Measurements from ENCODE around the gene CD3E. TPM values are rescaled to one million over a fixed set of nuclear protein-coding genes. Genes with fewer than 3 reads are reported as not detected.

Gene CD3E
- total and polyA plus RNA-seq, 2 of the 8 experiments (the other 6 are each of a cell fraction or from before 2014, with no cell fraction given), result not detected

- TF ChIP-seq RAD21 (IDR thresholded peaks at IDR 0.05 in 1 of 2, conservative IDR thresholded peaks at IDR 0.05 in 1 of 2; ENCODE audit: low read depth in 2 of 2, low read length in 2 of 2) (no peak), JUND (IDR thresholded peaks at IDR 0.05; ENCODE audit: low read length) (no peak), SIX5 (IDR thresholded peaks at IDR 0.05; ENCODE audit: low read depth, low read length) (no peak), SP2 (IDR thresholded peaks at IDR 0.05; ENCODE audit: low read length) (no peak), HDAC6 (IDR thresholded peaks at IDR 0.05; ENCODE audit: low read depth, low read length) (no peak), CTCF (IDR thresholded peaks at IDR 0.05; ENCODE audit: control extremely low read depth in 1 of 3, insufficient read depth in 1 of 3, low read depth in 1 of 3, low read length in 3 of 3) (no peak)
These were observed 30.3 kb upstream of the CD3E start (continued) for GRCh38 chr11:118274186-118274585.

Measured in H1 (cell line).